SU-DHL-6 (cell line): ENCODE data around the gene UBE2L5.

Source experiments
- EZH2phosphoT487 ChIP-seq: fragments of 200-600 bp; sonication (generic), shearing (Covaris generic); conservative IDR thresholded peaks from 2 replicates; pipeline ENCODE4 v1.6.1; 2018; ENCODE audit warnings: mild to moderate bottlenecking, antibody characterized with exemption, low read length, moderate library complexity, mixed read lengths
- TF ChIP-seq, protein P1 (sequence below): fragments of 200-600 bp; sonication (generic); IDR thresholded peaks from one replicate; pipeline ENCODE4 v1.5.1; 2017; ENCODE audit warnings: antibody characterized with exemption, mild to moderate bottlenecking, low read length, moderate library complexity; ENCODE audit not compliant: insufficient read depth, poor library complexity, severe bottlenecking

DNA sequence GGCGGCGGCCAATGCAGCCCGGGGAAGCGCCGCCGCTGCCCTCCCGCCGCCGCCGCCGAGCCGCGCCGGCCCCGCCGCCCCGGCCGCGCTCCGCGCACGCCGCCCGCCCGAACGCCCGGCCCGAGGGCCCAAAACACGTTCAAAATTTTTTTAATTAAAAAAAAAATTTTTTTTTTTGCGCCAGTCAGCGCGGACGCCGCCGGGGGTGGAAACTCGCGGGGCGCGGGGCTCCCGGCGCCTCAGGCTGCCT, 43.0 kb downstream of the UBE2L5 start:
- TF ChIP-seq, protein P1, sequence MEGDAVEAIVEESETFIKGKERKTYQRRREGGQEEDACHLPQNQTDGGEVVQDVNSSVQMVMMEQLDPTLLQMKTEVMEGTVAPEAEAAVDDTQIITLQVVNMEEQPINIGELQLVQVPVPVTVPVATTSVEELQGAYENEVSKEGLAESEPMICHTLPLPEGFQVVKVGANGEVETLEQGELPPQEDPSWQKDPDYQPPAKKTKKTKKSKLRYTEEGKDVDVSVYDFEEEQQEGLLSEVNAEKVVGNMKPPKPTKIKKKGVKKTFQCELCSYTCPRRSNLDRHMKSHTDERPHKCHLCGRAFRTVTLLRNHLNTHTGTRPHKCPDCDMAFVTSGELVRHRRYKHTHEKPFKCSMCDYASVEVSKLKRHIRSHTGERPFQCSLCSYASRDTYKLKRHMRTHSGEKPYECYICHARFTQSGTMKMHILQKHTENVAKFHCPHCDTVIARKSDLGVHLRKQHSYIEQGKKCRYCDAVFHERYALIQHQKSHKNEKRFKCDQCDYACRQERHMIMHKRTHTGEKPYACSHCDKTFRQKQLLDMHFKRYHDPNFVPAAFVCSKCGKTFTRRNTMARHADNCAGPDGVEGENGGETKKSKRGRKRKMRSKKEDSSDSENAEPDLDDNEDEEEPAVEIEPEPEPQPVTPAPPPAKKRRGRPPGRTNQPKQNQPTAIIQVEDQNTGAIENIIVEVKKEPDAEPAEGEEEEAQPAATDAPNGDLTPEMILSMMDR, result no peak
- TF ChIP-seq EZH2phosphoT487, result no peak
